MM.1S (cell line): ENCODE data around the gene SCN4A.

Experiments
- CTCF ChIP-seq: fragments of 300-600 bp; sonication (generic); IDR thresholded peaks from 2 replicates; pipeline ENCODE4 v1.5.1; 2016; ENCODE audit warnings: antibody characterized with exemption, low read length, mixed read lengths
- EZH2phosphoT487 ChIP-seq: fragments of 300-600 bp; sonication (generic); IDR thresholded peaks from 2 replicates; pipeline ENCODE4 v1.6.1; 2018; ENCODE audit warnings: antibody characterized with exemption, low read length

- TF ChIP-seq CTCF (no peak), EZH2phosphoT487 (no peak)
Observed at GRCh38 chr17:63966646-63967264, 6.0 kb downstream of the SCN4A start.
